Measurements from ENCODE around the gene NUB1.

DNA sequence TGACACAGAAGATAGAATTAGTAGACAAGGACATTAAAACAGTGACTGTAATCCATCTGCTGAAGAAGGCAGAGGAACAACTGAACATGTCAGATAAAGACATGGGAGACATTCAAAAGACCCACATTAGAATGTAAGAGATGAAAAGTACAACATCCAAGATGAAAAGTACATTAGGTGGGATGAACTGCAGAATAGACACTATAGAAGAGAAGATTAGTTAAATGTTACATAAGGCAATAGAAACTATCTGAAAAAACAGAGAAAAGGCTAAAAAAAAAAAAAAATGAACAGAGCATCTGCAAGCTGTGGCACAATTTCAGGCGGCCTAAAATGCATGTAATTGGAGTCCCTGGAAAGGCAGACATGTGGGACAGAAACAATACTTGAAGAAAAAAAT, 21.6 kb downstream of the NUB1 start:
- TF ChIP-seq, protein P1, sequence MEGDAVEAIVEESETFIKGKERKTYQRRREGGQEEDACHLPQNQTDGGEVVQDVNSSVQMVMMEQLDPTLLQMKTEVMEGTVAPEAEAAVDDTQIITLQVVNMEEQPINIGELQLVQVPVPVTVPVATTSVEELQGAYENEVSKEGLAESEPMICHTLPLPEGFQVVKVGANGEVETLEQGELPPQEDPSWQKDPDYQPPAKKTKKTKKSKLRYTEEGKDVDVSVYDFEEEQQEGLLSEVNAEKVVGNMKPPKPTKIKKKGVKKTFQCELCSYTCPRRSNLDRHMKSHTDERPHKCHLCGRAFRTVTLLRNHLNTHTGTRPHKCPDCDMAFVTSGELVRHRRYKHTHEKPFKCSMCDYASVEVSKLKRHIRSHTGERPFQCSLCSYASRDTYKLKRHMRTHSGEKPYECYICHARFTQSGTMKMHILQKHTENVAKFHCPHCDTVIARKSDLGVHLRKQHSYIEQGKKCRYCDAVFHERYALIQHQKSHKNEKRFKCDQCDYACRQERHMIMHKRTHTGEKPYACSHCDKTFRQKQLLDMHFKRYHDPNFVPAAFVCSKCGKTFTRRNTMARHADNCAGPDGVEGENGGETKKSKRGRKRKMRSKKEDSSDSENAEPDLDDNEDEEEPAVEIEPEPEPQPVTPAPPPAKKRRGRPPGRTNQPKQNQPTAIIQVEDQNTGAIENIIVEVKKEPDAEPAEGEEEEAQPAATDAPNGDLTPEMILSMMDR (IDR thresholded peaks at IDR 0.05) = no peak
- no peak for TF ChIP-seq POLR2A (IDR thresholded peaks at IDR 0.05)
